HG03571 (cell line): ENCODE results near the gene DIRAS1.

Experiments used
- ATAC-seq: cut with Tn5 transposase; IDR thresholded peaks from one replicate; pipeline ENCODE4 v1.9.1; 2021; ENCODE audit not compliant: unreplicated experiment

DIRAS1 gene

GRCh38 chr19:2728783-2729387, 7.7 kb upstream of the DIRAS1 start:
- no peak for ATAC-seq

GRCh38 chr19:2727640-2727944, 6.4 kb upstream of the DIRAS1 start:
- no peak for ATAC-seq

GRCh38 chr19:2726904-2727639, 5.9 kb upstream of the DIRAS1 start:
- ATAC-seq = no peak

GRCh38 chr19:2726160-2726855, 5.1 kb upstream of the DIRAS1 start:
- no peak for ATAC-seq

GRCh38 chr19:2724148-2724557, 3.0 kb upstream of the DIRAS1 start:
- ATAC-seq = no peak

GRCh38 chr19:2723747-2724146, 2.6 kb upstream of the DIRAS1 start:
- no peak for ATAC-seq

- no peak for ATAC-seq
These were observed 2.2 kb upstream of the DIRAS1 start for GRCh38 chr19:2723345-2723715.

GRCh38 chr19:2722541-2723344, 1.6 kb upstream of the DIRAS1 start:
- no peak for ATAC-seq

GRCh38 chr19:2721570-2722540, 683 bp upstream of the DIRAS1 start:
- no peak for ATAC-seq

GRCh38 chr19:2719920-2720776, 1.0 kb downstream of the DIRAS1 start:
- no peak for ATAC-seq

GRCh38 chr19:2719232-2719735, 1.9 kb downstream of the DIRAS1 start:
- no peak for ATAC-seq

- no peak for ATAC-seq
These were observed 3.3 kb downstream of the DIRAS1 start for GRCh38 chr19:2717638-2718541.

GRCh38 chr19:2716722-2717637, 4.2 kb downstream of the DIRAS1 start:
- ATAC-seq = no peak

GRCh38 chr19:2716275-2716650, 4.9 kb downstream of the DIRAS1 start:
- ATAC-seq = no peak

GRCh38 chr19:2715470-2716274, 5.5 kb downstream of the DIRAS1 start:
- no peak for ATAC-seq

- no peak for ATAC-seq
These were observed 6.5 kb downstream of the DIRAS1 start for GRCh38 chr19:2714531-2715269.
